ENCODE measurements around the gene SPTBN5.

The SPTBN5 gene

GRCh38 chr15:41914411-41914810 lies 20.6 kb upstream of the SPTBN5 start:
- Histone ChIP-seq H3K36me3 (ENCODE audit: control insufficient read depth in 1 of 2, insufficient read depth in 2 of 2, low read length in 2 of 2) (peaks cover 2 to 11% of the 10 kb centered on the region in 2 donors), H3K27me3 (ENCODE audit: low read depth, low read length) (no peaks in the 10 kb centered on the region), H3K4me3 (ENCODE audit: low read depth in 1 of 2, low read length in 2 of 2) (no peak overlapping the region), H3K4me1 (ENCODE audit: control insufficient read depth in 1 of 2, insufficient read depth in 2 of 2, low read length in 2 of 2) (peaks cover 27 to 42% of the 10 kb centered on the region in 2 donors), H3K27ac (ENCODE audit: low read length) (no peak overlapping the region), H3K9me3 (ENCODE audit: control insufficient read depth in 1 of 2, low read length in 2 of 2) (no peaks in the 10 kb centered on the region)

- Histone ChIP-seq H3K27me3 (ENCODE audit: low read depth, low read length) (no peaks in the 10 kb centered on the region), H3K36me3 (ENCODE audit: control insufficient read depth in 1 of 2, insufficient read depth in 2 of 2, low read length in 2 of 2) (peaks cover 13 to 19% of the 10 kb centered on the region in 2 donors), H3K9me3 (ENCODE audit: control insufficient read depth in 1 of 2, low read length in 2 of 2) (no peaks in the 10 kb centered on the region), H3K4me3 (ENCODE audit: low read depth in 1 of 2, low read length in 2 of 2) (no peak overlapping the region), H3K27ac (ENCODE audit: low read length) (no peak overlapping the region), H3K4me1 (ENCODE audit: control insufficient read depth in 1 of 2, insufficient read depth in 2 of 2, low read length in 2 of 2) (peaks cover 21 to 32% of the 10 kb centered on the region in 2 donors)
These were observed 19.4 kb upstream of the SPTBN5 start for GRCh38 chr15:41913256-41913655.

- Histone ChIP-seq H3K4me1 (ENCODE audit: control insufficient read depth in 1 of 2, insufficient read depth in 2 of 2, low read length in 2 of 2) (peaks cover 13 to 20% of the 10 kb centered on the region in 2 donors), H3K4me3 (ENCODE audit: low read depth in 1 of 2, low read length in 2 of 2) (no peak overlapping the region), H3K9me3 (ENCODE audit: control insufficient read depth in 1 of 2, low read length in 2 of 2) (no peaks in the 10 kb centered on the region), H3K36me3 (ENCODE audit: control insufficient read depth in 1 of 2, insufficient read depth in 2 of 2, low read length in 2 of 2) (peaks cover 16 to 25% of the 10 kb centered on the region in 2 donors), H3K27me3 (ENCODE audit: low read depth, low read length) (no peaks in the 10 kb centered on the region), H3K27ac (ENCODE audit: low read length) (no peak overlapping the region)
These were observed 18.0 kb upstream of the SPTBN5 start for GRCh38 chr15:41911691-41912345.

- Histone ChIP-seq H3K9me3 (ENCODE audit: control insufficient read depth in 1 of 2, low read length in 2 of 2) (no peaks in the 10 kb centered on the region), H3K27ac (ENCODE audit: low read length) (no peak overlapping the region), H3K27me3 (ENCODE audit: low read depth, low read length) (no peaks in the 10 kb centered on the region), H3K36me3 (ENCODE audit: control insufficient read depth in 1 of 2, insufficient read depth in 2 of 2, low read length in 2 of 2) (peaks cover 23 to 28% of the 10 kb centered on the region in 2 donors), H3K4me3 (ENCODE audit: low read depth in 1 of 2, low read length in 2 of 2) (no peak overlapping the region), H3K4me1 (ENCODE audit: control insufficient read depth in 1 of 2, insufficient read depth in 2 of 2, low read length in 2 of 2) (peaks cover 0 to 9% of the 10 kb centered on the region in 2 donors)
These were observed 15.0 kb upstream of the SPTBN5 start for GRCh38 chr15:41908736-41909461.

GRCh38 chr15:41907141-41907540 lies 13.3 kb upstream of the SPTBN5 start:
- Histone ChIP-seq H3K27ac (ENCODE audit: low read length) (no peak overlapping the region), H3K4me1 (ENCODE audit: control insufficient read depth in 1 of 2, insufficient read depth in 2 of 2, low read length in 2 of 2) (peaks cover 0 to 10% of the 10 kb centered on the region in 2 donors), H3K9me3 (ENCODE audit: control insufficient read depth in 1 of 2, low read length in 2 of 2) (no peaks in the 10 kb centered on the region), H3K36me3 (ENCODE audit: control insufficient read depth in 1 of 2, insufficient read depth in 2 of 2, low read length in 2 of 2) (peaks cover 23 to 28% of the 10 kb centered on the region in 2 donors), H3K27me3 (ENCODE audit: low read depth, low read length) (no peaks in the 10 kb centered on the region), H3K4me3 (ENCODE audit: low read depth in 1 of 2, low read length in 2 of 2) (no peak overlapping the region)

- Histone ChIP-seq H3K27ac (ENCODE audit: low read length) (no peak overlapping the region), H3K4me3 (ENCODE audit: low read depth in 1 of 2, low read length in 2 of 2) (no peak overlapping the region), H3K27me3 (ENCODE audit: low read depth, low read length) (no peaks in the 10 kb centered on the region), H3K9me3 (ENCODE audit: control insufficient read depth in 1 of 2, low read length in 2 of 2) (no peaks in the 10 kb centered on the region), H3K4me1 (ENCODE audit: control insufficient read depth in 1 of 2, insufficient read depth in 2 of 2, low read length in 2 of 2) (peaks cover 0 to 10% of the 10 kb centered on the region in 2 donors), H3K36me3 (ENCODE audit: control insufficient read depth in 1 of 2, insufficient read depth in 2 of 2, low read length in 2 of 2) (peaks cover 23 to 28% of the 10 kb centered on the region in 2 donors)
These were observed 12.8 kb upstream of the SPTBN5 start for GRCh38 chr15:41906608-41907007.

- Histone ChIP-seq H3K27me3 (ENCODE audit: low read depth, low read length) (no peaks in the 10 kb centered on the region), H3K4me3 (ENCODE audit: low read depth in 1 of 2, low read length in 2 of 2) (no peak overlapping the region), H3K4me1 (ENCODE audit: control insufficient read depth in 1 of 2, insufficient read depth in 2 of 2, low read length in 2 of 2) (peaks cover 0 to 10% of the 10 kb centered on the region in 2 donors), H3K36me3 (ENCODE audit: control insufficient read depth in 1 of 2, insufficient read depth in 2 of 2, low read length in 2 of 2) (peaks cover 28 to 31% of the 10 kb centered on the region in 2 donors), H3K27ac (ENCODE audit: low read length) (no peak overlapping the region), H3K9me3 (ENCODE audit: control insufficient read depth in 1 of 2, low read length in 2 of 2) (no peaks in the 10 kb centered on the region)
These were observed 11.4 kb upstream of the SPTBN5 start for GRCh38 chr15:41905036-41905793.

GRCh38 chr15:41904541-41905005 lies 10.7 kb upstream of the SPTBN5 start:
- Histone ChIP-seq H3K9me3 (ENCODE audit: control insufficient read depth in 1 of 2, low read length in 2 of 2) (no peaks in the 10 kb centered on the region), H3K27me3 (ENCODE audit: low read depth, low read length) (no peaks in the 10 kb centered on the region), H3K4me3 (ENCODE audit: low read depth in 1 of 2, low read length in 2 of 2) (no peak overlapping the region), H3K4me1 (ENCODE audit: control insufficient read depth in 1 of 2, insufficient read depth in 2 of 2, low read length in 2 of 2) (peaks cover 0 to 10% of the 10 kb centered on the region in 2 donors), H3K36me3 (ENCODE audit: control insufficient read depth in 1 of 2, insufficient read depth in 2 of 2, low read length in 2 of 2) (peaks cover 25 to 35% of the 10 kb centered on the region in 2 donors), H3K27ac (ENCODE audit: low read length) (no peak overlapping the region)

GRCh38 chr15:41903782-41904181 lies 9.9 kb upstream of the SPTBN5 start:
- H3K4me1 ChIP-seq (ENCODE audit: control insufficient read depth in 1 of 2, insufficient read depth in 2 of 2, low read length in 2 of 2) = peaks cover 0 to 10% of the 10 kb centered on the region in 2 donors
- H3K4me3 ChIP-seq (ENCODE audit: low read depth in 1 of 2, low read length in 2 of 2) = no peak overlapping the region
- H3K27me3 ChIP-seq (ENCODE audit: low read depth, low read length) = no peaks in the 10 kb centered on the region
- H3K27ac ChIP-seq (ENCODE audit: low read length) = no peak overlapping the region
- peaks cover 17 to 28% of the 10 kb centered on the region in 2 donors for H3K36me3 ChIP-seq (ENCODE audit: control insufficient read depth in 1 of 2, insufficient read depth in 2 of 2, low read length in 2 of 2)
- no peaks in the 10 kb centered on the region for H3K9me3 ChIP-seq (ENCODE audit: control insufficient read depth in 1 of 2, low read length in 2 of 2)

GRCh38 chr15:41901431-41901830 lies 7.6 kb upstream of the SPTBN5 start:
- Histone ChIP-seq H3K27ac (ENCODE audit: low read length) (no peak overlapping the region), H3K36me3 (ENCODE audit: control insufficient read depth in 1 of 2, insufficient read depth in 2 of 2, low read length in 2 of 2) (peaks cover 4 to 16% of the 10 kb centered on the region in 2 donors), H3K9me3 (ENCODE audit: control insufficient read depth in 1 of 2, low read length in 2 of 2) (no peaks in the 10 kb centered on the region), H3K4me3 (ENCODE audit: low read depth in 1 of 2, low read length in 2 of 2) (no peak overlapping the region), H3K4me1 (ENCODE audit: control insufficient read depth in 1 of 2, insufficient read depth in 2 of 2, low read length in 2 of 2) (peaks cover 0 to 10% of the 10 kb centered on the region in 2 donors), H3K27me3 (ENCODE audit: low read depth, low read length) (no peaks in the 10 kb centered on the region)

Measured in muscle layer of duodenum (tissue), 2 donors.